Measurements from ENCODE around the gene RAD9A. TPM values are rescaled to one million over a fixed set of nuclear protein-coding genes. Genes with fewer than 3 reads are reported as not detected.

The RAD9A gene
- total RNA-seq, 1 donor from 2014 or later: 11.1 TPM

- H3K27ac Mint-ChIP-seq (ENCODE audit: unreplicated experiment): no peak overlapping the region
- no peaks in the 10 kb centered on the region for H3K27me3 Mint-ChIP-seq (ENCODE audit: low read depth)
- TF ChIP-seq CTCF (IDR thresholded peaks at IDR 0.05): peak; percentile 96
- H3K36me3 Mint-ChIP-seq (ENCODE audit: low read depth): no peaks in the 10 kb centered on the region
- no peaks in the 10 kb centered on the region for H3K9me3 Mint-ChIP-seq (ENCODE audit: low read depth)
- H3K4me1 Mint-ChIP-seq (ENCODE audit: low read depth): peaks cover 26% of the 10 kb centered on the region
- H3K4me3 Mint-ChIP-seq (ENCODE audit: unreplicated experiment): no peak overlapping the region
- DNase-seq (ENCODE audit: low spot score): no peak
Observed at GRCh38 chr11:67382276-67383136, 9.3 kb upstream of the RAD9A start.

GRCh38 chr11:67384851-67385366 lies 6.9 kb upstream of the RAD9A start:
- no peak for DNase-seq (ENCODE audit: low spot score)
- H3K9me3 Mint-ChIP-seq (ENCODE audit: low read depth): no peaks in the 10 kb centered on the region
- peaks cover 24% of the 10 kb centered on the region for H3K4me1 Mint-ChIP-seq (ENCODE audit: low read depth)
- H3K27ac Mint-ChIP-seq (ENCODE audit: unreplicated experiment): no peak overlapping the region
- no peaks in the 10 kb centered on the region for H3K27me3 Mint-ChIP-seq (ENCODE audit: low read depth)
- TF ChIP-seq CTCF (IDR thresholded peaks at IDR 0.05): no peak
- no peaks in the 10 kb centered on the region for H3K36me3 Mint-ChIP-seq (ENCODE audit: low read depth)
- no peak overlapping the region for H3K4me3 Mint-ChIP-seq (ENCODE audit: unreplicated experiment)

GRCh38 chr11:67387069-67387468 lies 4.7 kb upstream of the RAD9A start:
- no peaks in the 10 kb centered on the region for H3K36me3 Mint-ChIP-seq (ENCODE audit: low read depth)
- no peak overlapping the region for H3K27ac Mint-ChIP-seq (ENCODE audit: unreplicated experiment)
- peaks cover 32% of the 10 kb centered on the region for H3K4me1 Mint-ChIP-seq (ENCODE audit: low read depth)
- no peaks in the 10 kb centered on the region for H3K9me3 Mint-ChIP-seq (ENCODE audit: low read depth)
- H3K27me3 Mint-ChIP-seq (ENCODE audit: low read depth): no peaks in the 10 kb centered on the region
- no peak for TF ChIP-seq CTCF (IDR thresholded peaks at IDR 0.05)
- H3K4me3 Mint-ChIP-seq (ENCODE audit: unreplicated experiment): no peak overlapping the region
- no peak for DNase-seq (ENCODE audit: low spot score)

- Mint-ChIP-seq H3K36me3 (ENCODE audit: low read depth) (no peaks in the 10 kb centered on the region), H3K9me3 (ENCODE audit: low read depth) (no peaks in the 10 kb centered on the region), H3K27me3 (ENCODE audit: low read depth) (no peaks in the 10 kb centered on the region), H3K27ac (ENCODE audit: unreplicated experiment) (no peak overlapping the region), H3K4me3 (ENCODE audit: unreplicated experiment) (no peak overlapping the region), H3K4me1 (ENCODE audit: low read depth) (peaks cover 34% of the 10 kb centered on the region)
- no peak for TF ChIP-seq CTCF (IDR thresholded peaks at IDR 0.05)
- DNase-seq (ENCODE audit: low spot score): no peak
Observed at GRCh38 chr11:67387518-67387917, 4.3 kb upstream of the RAD9A start.

GRCh38 chr11:67389477-67389876 lies 2.3 kb upstream of the RAD9A start:
- TF ChIP-seq CTCF (IDR thresholded peaks at IDR 0.05): peak; percentile 77
- Mint-ChIP-seq H3K4me1 (ENCODE audit: low read depth) (peaks cover 34% of the 10 kb centered on the region), H3K36me3 (ENCODE audit: low read depth) (peaks cover 1% of the 10 kb centered on the region), H3K9me3 (ENCODE audit: low read depth) (no peaks in the 10 kb centered on the region), H3K4me3 (ENCODE audit: unreplicated experiment) (peak overlapping the region; percentile 42), H3K27ac (ENCODE audit: unreplicated experiment) (peak overlapping the region; percentile 14), H3K27me3 (ENCODE audit: low read depth) (no peaks in the 10 kb centered on the region)
- DNase-seq (ENCODE audit: low spot score): no peak
